Right atrium auricular region (tissue), 2 donors: Measurements from ENCODE around the gene VAV3. TPM values are rescaled to one million over a fixed set of nuclear protein-coding genes. Genes with fewer than 3 reads are reported as not detected.

Experiments used
- DNase-seq: peaks from one replicate; pipeline ENCODE4 v3.0.0-alpha.2; 2019; ENCODE audit warnings: low spot score
- H3K27ac ChIP-seq, 2 donors: fragments of 200-600 bp; sonication (generic); 1 replicate in 1 of 2; 2 replicates in 1 of 2; pipeline ENCODE4 v1.5.1; 2016 to 2019
- H3K27me3 ChIP-seq, 2 donors: fragments of 200-600 bp; sonication (generic); one replicate each; pipeline versions ENCODE4 v1.5.1 to v1.6.0; 2017 to 2019
- H3K36me3 ChIP-seq: fragments of 200-600 bp; sonication (generic); one replicate; pipeline ENCODE4 v1.5.1; 2016
- H3K4me1 ChIP-seq, 2 donors: fragments of 200-600 bp; sonication (generic); one replicate each; pipeline versions ENCODE4 v1.5.1 to v1.6.0; 2017 to 2019
- H3K4me3 ChIP-seq, 2 donors: fragments of 200-600 bp; sonication (generic); 1 replicate in 1 of 2; 2 replicates in 1 of 2; pipeline ENCODE4 v1.5.1; 2017 to 2019; ENCODE audit warnings: mild to moderate bottlenecking in 1 of 2, moderate library complexity in 1 of 2
- H3K9me3 ChIP-seq, 2 donors: fragments of 200-600 bp; sonication (generic); one replicate each; pipeline ENCODE4 v1.5.1; 2019
- total RNA-seq, 2 donors: library from RNA; depleted of rRNA; stranded (reverse); fragments of >200 nt; gene quantifications; one replicate each; pipeline ENCODE4 v1.1.0, GENCODE V29; 2016
- TF ChIP-seq, protein P1 (sequence below), 2 donors: fragments of 200-600 bp; sonication (generic); IDR thresholded peaks; one replicate each; pipeline ENCODE4 v1.5.1; 2019; ENCODE audit warnings: antibody characterized with exemption in 2 of 2

The VAV3 gene
- total RNA-seq, 2 donors from 2014 or later = 2.0 to 2.8 TPM

DNA sequence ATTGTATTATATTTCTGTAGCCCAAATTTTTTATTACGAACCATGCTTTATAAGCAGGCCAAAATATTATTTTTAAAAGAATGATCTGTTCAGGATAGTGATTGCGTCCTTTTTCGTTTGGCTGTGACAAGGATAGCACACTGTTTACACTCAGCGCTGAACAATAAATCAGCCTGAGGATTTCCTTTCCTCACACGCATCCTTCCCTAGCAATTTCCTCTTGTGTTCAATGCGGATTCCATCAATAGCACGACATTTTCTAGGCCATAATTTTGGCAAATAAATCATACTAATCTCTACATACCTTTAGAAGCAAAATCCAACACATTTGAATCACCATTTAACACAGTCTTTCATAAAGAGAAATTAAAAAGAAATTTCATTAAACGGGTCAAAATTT is 1.6 kb upstream of the VAV3 start:
- H3K36me3 ChIP-seq = no peaks in the 10 kb centered on the region
- H3K9me3 ChIP-seq = no peaks in the 10 kb centered on the region
- no peak overlapping the region for H3K4me3 ChIP-seq
- TF ChIP-seq, protein P1, sequence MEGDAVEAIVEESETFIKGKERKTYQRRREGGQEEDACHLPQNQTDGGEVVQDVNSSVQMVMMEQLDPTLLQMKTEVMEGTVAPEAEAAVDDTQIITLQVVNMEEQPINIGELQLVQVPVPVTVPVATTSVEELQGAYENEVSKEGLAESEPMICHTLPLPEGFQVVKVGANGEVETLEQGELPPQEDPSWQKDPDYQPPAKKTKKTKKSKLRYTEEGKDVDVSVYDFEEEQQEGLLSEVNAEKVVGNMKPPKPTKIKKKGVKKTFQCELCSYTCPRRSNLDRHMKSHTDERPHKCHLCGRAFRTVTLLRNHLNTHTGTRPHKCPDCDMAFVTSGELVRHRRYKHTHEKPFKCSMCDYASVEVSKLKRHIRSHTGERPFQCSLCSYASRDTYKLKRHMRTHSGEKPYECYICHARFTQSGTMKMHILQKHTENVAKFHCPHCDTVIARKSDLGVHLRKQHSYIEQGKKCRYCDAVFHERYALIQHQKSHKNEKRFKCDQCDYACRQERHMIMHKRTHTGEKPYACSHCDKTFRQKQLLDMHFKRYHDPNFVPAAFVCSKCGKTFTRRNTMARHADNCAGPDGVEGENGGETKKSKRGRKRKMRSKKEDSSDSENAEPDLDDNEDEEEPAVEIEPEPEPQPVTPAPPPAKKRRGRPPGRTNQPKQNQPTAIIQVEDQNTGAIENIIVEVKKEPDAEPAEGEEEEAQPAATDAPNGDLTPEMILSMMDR (IDR thresholded peaks at IDR 0.05) = no peak
- H3K27me3 ChIP-seq = no peaks in the 10 kb centered on the region
- H3K27ac ChIP-seq = no peak overlapping the region
- H3K4me1 ChIP-seq = peaks cover 0 to 8% of the 10 kb centered on the region in 2 donors
- DNase-seq = no peak

DNA sequence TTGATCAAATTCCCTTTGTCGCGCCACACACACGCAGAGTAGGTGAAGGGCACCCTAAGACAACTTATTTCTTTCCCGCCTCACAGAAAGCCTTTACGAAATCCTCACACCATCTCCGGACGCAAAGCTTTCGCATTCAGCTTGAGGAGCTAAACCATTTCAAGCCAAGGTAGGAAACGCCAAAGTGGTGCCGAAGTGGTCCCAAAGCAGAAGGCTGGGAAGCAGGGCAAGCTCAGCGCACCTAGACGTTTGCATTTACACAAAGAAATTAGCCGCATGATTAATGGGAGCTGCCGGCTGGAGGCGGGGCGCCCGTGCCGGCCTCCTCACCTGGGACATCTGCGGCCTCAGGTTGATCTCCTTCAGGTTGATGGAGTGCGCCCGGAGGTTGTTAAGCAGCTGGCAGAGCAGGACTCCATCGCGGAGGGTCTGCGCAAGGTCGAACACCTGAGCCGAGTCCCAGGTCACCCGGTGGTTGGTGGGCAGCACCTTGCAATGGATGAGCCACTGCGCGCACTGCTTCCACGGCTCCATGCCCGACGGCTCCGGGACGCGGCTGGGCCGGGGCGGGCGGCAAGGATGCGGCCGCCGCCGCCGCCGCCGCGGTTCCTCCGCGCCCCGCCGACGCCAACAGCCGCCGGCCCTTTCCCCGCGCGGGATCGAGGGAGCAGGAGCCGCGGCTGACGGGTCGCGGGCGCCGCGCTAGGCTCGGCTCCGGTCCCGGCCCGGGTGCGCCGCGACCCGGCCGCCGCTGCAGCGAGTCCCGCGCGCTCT is 457 bp downstream of the VAV3 start:
- peaks cover 0 to 8% of the 10 kb centered on the region in 2 donors for H3K4me1 ChIP-seq

DNA sequence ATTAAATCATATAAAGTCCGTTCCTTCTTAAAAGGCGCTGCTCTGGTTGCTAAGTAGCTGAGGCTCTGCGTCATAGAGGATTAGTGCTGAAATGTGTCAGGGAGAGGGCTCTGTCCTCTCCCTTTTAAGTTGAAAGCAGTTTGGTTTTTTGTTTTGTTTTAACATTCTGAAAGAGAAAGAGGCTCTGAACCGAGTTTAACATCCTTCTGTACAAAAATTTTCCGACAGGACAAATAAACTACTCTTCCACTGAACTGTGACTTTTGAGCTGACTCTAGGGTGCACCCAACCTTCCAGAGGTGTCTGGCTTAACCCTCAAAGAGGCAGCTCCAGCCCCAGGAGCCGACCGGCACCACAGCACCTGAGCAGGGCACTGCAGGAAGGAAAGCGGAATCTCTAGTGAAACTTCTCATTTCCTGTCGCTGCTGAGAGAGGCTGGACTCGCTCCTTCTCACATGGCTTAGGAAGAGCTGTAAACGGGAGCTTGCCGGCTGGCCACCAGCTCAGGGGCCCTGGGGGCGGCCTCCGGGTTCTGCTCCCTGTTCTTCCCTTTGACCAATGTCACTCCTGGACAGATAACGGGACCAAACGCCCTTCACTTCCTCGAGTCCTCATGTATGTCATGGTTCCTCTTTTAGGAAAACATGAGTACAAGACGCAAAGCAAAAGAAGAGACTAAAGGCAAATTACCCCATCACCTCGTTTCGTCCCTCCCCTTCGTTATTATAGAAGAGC is 1.2 kb downstream of the VAV3 start:
- H3K27ac ChIP-seq = peak overlapping the region; percentile 54 to 63
- no peaks in the 10 kb centered on the region for H3K36me3 ChIP-seq
- peaks cover 0 to 8% of the 10 kb centered on the region in 2 donors for H3K4me1 ChIP-seq
- TF ChIP-seq, protein P1 (IDR thresholded peaks at IDR 0.05) = no peak
- no peaks in the 10 kb centered on the region for H3K9me3 ChIP-seq
- DNase-seq = no peak
- no peaks in the 10 kb centered on the region for H3K27me3 ChIP-seq
- H3K4me3 ChIP-seq = peak overlapping the region; percentile 40 to 62

More for the DNA sequence above, 457 bp downstream of the VAV3 start:
- Histone ChIP-seq H3K4me3 (peak overlapping the region; percentile 40 to 62), H3K9me3 (no peaks in the 10 kb centered on the region), H3K27me3 (no peaks in the 10 kb centered on the region), H3K27ac (peak overlapping the region; percentile 54 to 63), H3K36me3 (no peaks in the 10 kb centered on the region)
- no peak for DNase-seq
- TF ChIP-seq, protein P1 (IDR thresholded peaks at IDR 0.05) = no peak

DNA sequence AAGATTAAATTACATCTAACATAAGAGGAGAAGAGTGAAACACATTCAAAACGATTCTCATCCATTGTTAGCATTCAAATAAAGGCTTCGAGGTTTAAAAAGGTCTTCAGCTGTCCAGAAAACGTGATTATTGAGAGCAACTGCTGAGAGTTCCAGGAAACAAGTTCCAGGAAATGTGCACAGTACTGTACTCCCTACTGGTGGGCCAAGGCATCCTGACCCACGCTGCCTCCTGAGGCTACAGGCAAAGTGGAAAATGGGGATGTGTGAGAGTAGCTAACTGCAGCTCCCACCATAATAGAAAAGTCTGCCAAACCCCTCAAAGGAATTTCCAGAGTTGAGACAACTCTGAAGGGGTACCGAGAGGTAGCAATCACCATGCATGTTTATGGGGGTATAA is 2.0 kb downstream of the VAV3 start:
- Histone ChIP-seq H3K36me3 (no peaks in the 10 kb centered on the region), H3K4me3 (peak overlapping the region in 1 of 2 donors; percentile 62), H3K27me3 (no peaks in the 10 kb centered on the region), H3K27ac (peak overlapping the region in 1 of 2 donors; percentile 54), H3K4me1 (peaks cover 0 to 8% of the 10 kb centered on the region in 2 donors), H3K9me3 (no peaks in the 10 kb centered on the region)
- TF ChIP-seq, protein P1 (IDR thresholded peaks at IDR 0.05) = no peak
- no peak for DNase-seq

DNA sequence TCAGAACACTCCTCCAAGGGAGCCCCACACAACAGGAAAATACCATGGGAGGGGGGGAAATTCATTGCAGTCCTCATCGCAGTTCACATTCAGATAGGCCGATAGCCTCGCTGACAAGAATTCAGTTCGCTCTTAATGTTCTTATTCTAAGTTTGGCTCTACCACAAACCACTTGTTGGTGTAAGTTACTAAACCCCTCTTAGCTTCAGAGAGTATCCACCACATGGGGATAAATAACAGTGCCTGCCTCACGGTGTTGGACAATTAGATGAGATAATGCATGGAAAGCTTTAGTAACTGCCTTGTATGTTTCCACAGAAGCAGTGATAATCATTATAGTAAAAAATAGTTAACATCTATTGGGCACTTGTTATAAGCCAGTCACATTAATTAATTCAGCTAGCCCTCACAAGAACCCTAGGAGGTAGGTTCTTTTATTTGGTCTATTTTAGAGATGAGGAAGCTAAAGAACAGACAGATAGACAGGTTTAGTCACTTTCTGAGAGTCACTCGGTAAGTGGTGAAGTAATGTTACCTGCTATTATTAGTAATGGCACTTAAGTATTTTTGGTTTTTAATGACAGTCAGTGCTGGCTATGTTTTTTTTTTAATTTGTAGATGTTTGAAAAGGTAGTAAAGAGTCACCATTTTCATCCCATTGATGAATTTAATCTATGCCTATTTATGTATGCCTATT is 10.1 kb downstream of the VAV3 start:
- H3K9me3 ChIP-seq = no peaks in the 10 kb centered on the region
- TF ChIP-seq, protein P1 (IDR thresholded peaks at IDR 0.05) = no peak
- peaks cover 0 to 16% of the 10 kb centered on the region in 2 donors for H3K4me1 ChIP-seq
- H3K4me3 ChIP-seq = no peak overlapping the region
- no peaks in the 10 kb centered on the region for H3K27me3 ChIP-seq
- no peak overlapping the region for H3K27ac ChIP-seq
- H3K36me3 ChIP-seq = no peaks in the 10 kb centered on the region
- no peak for DNase-seq
